GM12878 (cell line): ENCODE measurements around the gene MYO10. TPM values are rescaled to one million over a fixed set of nuclear protein-coding genes. Genes with fewer than 3 reads are reported as not detected.

Experiments used
- ATAC-seq: fragments of 200-7000 bp; cut with Tn5 transposase; 3 replicates; pipeline ENCODE4 v1.9.1; 2020; ENCODE audit warnings: mild to moderate bottlenecking, moderate library complexity
- BruUV-seq: library from RNA; stranded (reverse); fragments of 400-500 nt; replicated peaks from 2 replicates; lab custom pipeline; 2021; lab: Mats Ljungman, UMichigan
- CTCF ChIA-PET: fragments of 300-600 bp; sonication (Branson Sonifier 250); formaldehyde crosslinking; extraction: SDS; loops from one replicate; lab custom pipeline; 2021; ENCODE audit warnings: inconsistent platforms; lab: Yijun Ruan, JAX
- POLR2A ChIA-PET: fragments of 350-600 bp; formaldehyde crosslinking; extraction: SDS; loops from one replicate; lab custom pipeline; 2021; ENCODE audit warnings: inconsistent platforms; lab: Charles Lee
- RAD21 ChIA-PET: fragments of 300-600 bp; sonication (Branson Sonifier 250); formaldehyde crosslinking; loops from one replicate; lab custom pipeline; 2023; ENCODE audit warnings: antibody characterized with exemption; ENCODE audit not compliant: unreplicated experiment; lab: Charles Lee
- SMC1A ChIA-PET: fragments of 300-600 bp; sonication (Branson Sonifier 250); formaldehyde crosslinking; loops from one replicate; lab custom pipeline; 2023; ENCODE audit not compliant: unreplicated experiment, uncharacterized antibody; lab: Charles Lee
- DNase-seq: peaks from one replicate; pipeline ENCODE4 v3.0.0-alpha.2; 2011; ENCODE audit warnings: low read depth, low spot score
- FAIRE-seq: peaks from 3 replicates; lab custom pipeline; 2011; peaks lifted over from hg19 to GRCh38; lab: Jason Lieb, UNC
- H2AFZ ChIP-seq: 2 replicates; pipeline ENCODE4 v1.6.0; 2011; ENCODE audit warnings: low read depth, low read length, control low read depth; ENCODE audit not compliant: control insufficient read depth
- H3K27ac ChIP-seq: 2 replicates; pipeline ENCODE4 v1.5.1; 2011; ENCODE audit warnings: control low read depth; ENCODE audit not compliant: control insufficient read depth, insufficient read depth
- H3K27me3 ChIP-seq, 2 experiments: replicated peaks in 1 of 2; 2 replicates each; pipeline versions ENCODE4 v1.6.0 to v1.6.1; 2011; ENCODE audit warnings: low read length in 1 of 2; ENCODE audit not compliant: control insufficient read depth in 2 of 2, insufficient read depth in 2 of 2
- H3K36me3 ChIP-seq, 2 experiments: 2 replicates each; pipeline ENCODE4 v1.5.1; 2011; ENCODE audit warnings: low read length in 1 of 2; ENCODE audit not compliant: control insufficient read depth in 2 of 2, insufficient read depth in 2 of 2
- H3K4me1 ChIP-seq: 2 replicates; pipeline ENCODE4 v1.6.1; 2011; ENCODE audit warnings: mild to moderate bottlenecking, low read length, moderate library complexity, mixed read lengths; ENCODE audit not compliant: control insufficient read depth, insufficient read depth
- H3K4me2 ChIP-seq: 2 replicates; pipeline ENCODE4 v1.6.0; 2011; ENCODE audit warnings: control low read depth; ENCODE audit not compliant: control insufficient read depth, insufficient read depth
- H3K4me3 ChIP-seq: fragments of 200-600 bp; sonication (generic); 2 replicates; pipeline ENCODE4 v1.5.1; 2016
- H3K79me2 ChIP-seq: 2 replicates; pipeline ENCODE4 v1.6.0; 2011; ENCODE audit warnings: low read length; ENCODE audit not compliant: control insufficient read depth, insufficient read depth
- H3K9ac ChIP-seq: 2 replicates; pipeline ENCODE4 v1.8.0; 2011; ENCODE audit warnings: low read length, control low read depth, mixed read lengths; ENCODE audit not compliant: control insufficient read depth, insufficient read depth
- H3K9me3 ChIP-seq: replicated peaks from 3 replicates; pipeline ENCODE4 v1.5.1; 2011; ENCODE audit warnings: mild to moderate bottlenecking, low read length; ENCODE audit not compliant: control insufficient read depth, insufficient read depth
- H4K20me1 ChIP-seq: 2 replicates; pipeline ENCODE4 v1.6.0; 2011; ENCODE audit not compliant: control insufficient read depth, insufficient read depth
- CBX5 ChIP-seq: sonication (generic); IDR thresholded peaks from 2 replicates; pipeline ENCODE4 v1.6.1; 2016; ENCODE audit warnings: low read depth, moderate library complexity, mild to moderate bottlenecking, inconsistent platforms
- CHD4 ChIP-seq: fragments of 200-600 bp; sonication (generic); IDR thresholded peaks from 2 replicates; pipeline ENCODE4 v1.6.1; 2016; ENCODE audit warnings: mild to moderate bottlenecking
- FOXK2 ChIP-seq: fragments of 450-650 bp; IDR thresholded peaks from 2 replicates; pipeline ENCODE4 v1.6.1; 2017; ENCODE audit warnings: mild to moderate bottlenecking, moderate library complexity
- IKZF1 ChIP-seq: fragments of 450-650 bp; conservative IDR thresholded peaks from 2 replicates; pipeline ENCODE4 v1.6.1; 2017; ENCODE audit warnings: antibody characterized with exemption, mild to moderate bottlenecking
- NR2F1 ChIP-seq: fragments of 450-650 bp; conservative IDR thresholded peaks from 2 replicates; pipeline ENCODE4 v1.6.1; 2017; ENCODE audit warnings: mild to moderate bottlenecking
- POU2F2 ChIP-seq: IDR thresholded peaks from 3 replicates; pipeline ENCODE4 v1.6.1; 2011; ENCODE audit warnings: low read depth, mild to moderate bottlenecking, low read length, borderline replicate concordance
- RAD21 ChIP-seq: IDR thresholded peaks from 2 replicates; pipeline ENCODE4 v1.6.1; 2011; ENCODE audit warnings: mild to moderate bottlenecking, low read depth, low read length, moderate library complexity; ENCODE audit not compliant: insufficient read depth
- STAT3 ChIP-seq: IDR thresholded peaks from 2 replicates; pipeline ENCODE4 v1.6.1; 2011; ENCODE audit warnings: low read depth, low read length, improper control_type of control experiment
- ZNF24 ChIP-seq: fragments of 450-650 bp; IDR thresholded peaks from 2 replicates; pipeline ENCODE4 v1.6.1; 2017; ENCODE audit warnings: antibody characterized with exemption, mild to moderate bottlenecking
- ZZZ3 ChIP-seq: IDR thresholded peaks from 2 replicates; pipeline ENCODE4 v1.6.1; 2011; ENCODE audit warnings: low read depth; ENCODE audit not compliant: control insufficient read depth, insufficient read length
- WGBS: methylation state at CpG from one replicate; pipeline ENCODE4 v1.1.6; 2016; ENCODE audit warnings: low lambda C conversion rate; ENCODE audit not compliant: insufficient replicate concordance, insufficient coverage; ENCODE audit errors: missing lambda C conversion rate; 5-methylcytosine and 5-hydroxymethylcytosine counted together
- in situ Hi-C: fragments of 300-500 bp; cut with MboI; formaldehyde crosslinking; loops from 9 replicates; pipeline ENCODE4 v1.14.3; 2018; ENCODE audit warnings: mixed read lengths
- intact Hi-C: fragments of 100-400 bp; cut with micrococcal nuclease; formaldehyde crosslinking; loops from one replicate; pipeline ENCODE4 v1.14.2; 2022; ENCODE audit not compliant: unreplicated experiment
- polyA plus RNA-seq, 11 experiments: library from polyadenylated mRNA; depleted of rRNA in 4 of 11; unstranded in 6 of 11; stranded (reverse) in 5 of 11; fragments of >200 nt; fragmentation: Nextera tagmentation in 4 of 11; fragmentation: Illumina TruSeq in 1 of 11; extraction: Ambion mirVana in 4 of 11; extraction: Trizol in 1 of 11; gene quantifications; 1 replicate in 1 of 11; 2 replicates in 10 of 11; pipeline versions ENCODE4 v1.2.1 to v1.2.3, GENCODE V29; 2011 to 2016; ENCODE audit warnings: inconsistent platforms in 2 of 11, missing spikeins in 2 of 11, low read depth in 1 of 11
- total RNA-seq, 4 experiments: library from RNA; depleted of rRNA in 3 of 4; stranded (reverse); fragments of >200 nt in 3 of 4; fragmentation: Illumina TruSeq in 1 of 4; extraction: Trizol in 1 of 4; gene quantifications; 2 replicates each; pipeline versions ENCODE4 v1.2.1 to v1.2.3, GENCODE V29; 2013 to 2021
- TF ChIP-seq, protein P1 (sequence below): IDR thresholded peaks from 2 replicates; pipeline ENCODE4 v1.6.1; 2012; ENCODE audit warnings: low read length, inconsistent platforms
- TF ChIP-seq, protein P2 (sequence below): IDR thresholded peaks from 2 replicates; pipeline ENCODE4 v1.6.1; 2011; ENCODE audit warnings: low read depth, mild to moderate bottlenecking, low read length, moderate library complexity, borderline replicate concordance; ENCODE audit errors: extremely low read depth
- TF ChIP-seq, protein P3 (sequence below): fragments of 150-350 bp; IDR thresholded peaks from 2 replicates; pipeline ENCODE4 v1.6.1; 2014; ENCODE audit warnings: mild to moderate bottlenecking, low read depth, low read length

MYO10 gene
- total and polyA plus RNA-seq, 10 of the 15 experiments (the other 5 are each of a cell fraction or from before 2014, with no cell fraction given): 0.02 to 0.77 (median 0.17) TPM

DNA sequence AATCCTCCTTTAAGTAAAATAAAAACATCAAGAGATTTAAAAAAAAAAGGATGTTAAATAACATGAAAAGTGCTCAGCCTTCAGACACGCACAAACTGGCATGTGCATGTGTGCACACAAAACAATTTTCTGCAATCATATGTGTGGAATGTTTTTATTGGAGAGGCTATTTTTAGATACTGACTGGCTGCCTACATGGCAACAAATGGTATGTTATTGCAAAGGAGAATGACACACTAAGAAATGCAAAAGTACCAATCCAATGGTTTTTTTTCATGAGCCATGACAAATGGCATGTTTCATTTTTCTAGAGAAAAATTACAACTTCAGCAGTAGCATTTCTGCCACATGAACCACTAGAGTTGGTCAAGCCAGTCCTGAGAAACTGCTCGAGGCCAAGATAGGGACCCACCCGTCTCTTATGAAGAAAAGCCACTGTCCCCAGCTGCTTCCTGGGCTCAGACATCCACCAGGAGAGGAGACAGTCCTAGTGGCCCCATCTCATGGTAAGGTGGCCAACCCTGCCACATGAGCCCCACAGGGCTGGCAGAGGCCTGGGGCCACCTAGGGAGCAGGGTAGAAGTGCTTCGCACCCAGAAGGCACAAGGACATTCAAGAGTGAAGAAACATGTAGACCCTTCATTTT, 116.4 kb downstream of the MYO10 start:
- ATAC-seq (no peak; the same call in 2 of the 3 replicates), FAIRE-seq (no peak)
- no peaks in the 10 kb centered on the region for H4K20me1 ChIP-seq
- no peak overlapping the region for H3K4me2 ChIP-seq
- 45% methylated on average over 4 of the region's 4 CpGs for WGBS
- ChIA-PET CTCF (no interaction called here), SMC1A (no interaction called here)
- no peak overlapping the region for H3K4me3 ChIP-seq
- intact Hi-C loops: no loop called here
- H2AFZ ChIP-seq: no peak overlapping the region
- no peaks in the 10 kb centered on the region for H3K27me3 ChIP-seq
- H3K9me3 ChIP-seq: no peaks in the 10 kb centered on the region
- no TSS peak for BruUV-seq
- no peak for TF ChIP-seq ZNF24
- TF ChIP-seq IKZF1: no peak
- TF ChIP-seq NR2F1: no peak
- TF ChIP-seq CBX5: no peak
- TF ChIP-seq POU2F2: no peak
- TF ChIP-seq STAT3: no peak
- TF ChIP-seq FOXK2: no peak
- TF ChIP-seq, protein P1, sequence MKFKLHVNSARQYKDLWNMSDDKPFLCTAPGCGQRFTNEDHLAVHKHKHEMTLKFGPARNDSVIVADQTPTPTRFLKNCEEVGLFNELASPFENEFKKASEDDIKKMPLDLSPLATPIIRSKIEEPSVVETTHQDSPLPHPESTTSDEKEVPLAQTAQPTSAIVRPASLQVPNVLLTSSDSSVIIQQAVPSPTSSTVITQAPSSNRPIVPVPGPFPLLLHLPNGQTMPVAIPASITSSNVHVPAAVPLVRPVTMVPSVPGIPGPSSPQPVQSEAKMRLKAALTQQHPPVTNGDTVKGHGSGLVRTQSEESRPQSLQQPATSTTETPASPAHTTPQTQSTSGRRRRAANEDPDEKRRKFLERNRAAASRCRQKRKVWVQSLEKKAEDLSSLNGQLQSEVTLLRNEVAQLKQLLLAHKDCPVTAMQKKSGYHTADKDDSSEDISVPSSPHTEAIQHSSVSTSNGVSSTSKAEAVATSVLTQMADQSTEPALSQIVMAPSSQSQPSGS: no peak
- TF ChIP-seq ZZZ3: no peak
- no peak for TF ChIP-seq RAD21
- no peak for TF ChIP-seq CHD4
- TF ChIP-seq, protein P2, sequence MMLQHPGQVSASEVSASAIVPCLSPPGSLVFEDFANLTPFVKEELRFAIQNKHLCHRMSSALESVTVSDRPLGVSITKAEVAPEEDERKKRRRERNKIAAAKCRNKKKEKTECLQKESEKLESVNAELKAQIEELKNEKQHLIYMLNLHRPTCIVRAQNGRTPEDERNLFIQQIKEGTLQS: no peak
- TF ChIP-seq, protein P3, sequence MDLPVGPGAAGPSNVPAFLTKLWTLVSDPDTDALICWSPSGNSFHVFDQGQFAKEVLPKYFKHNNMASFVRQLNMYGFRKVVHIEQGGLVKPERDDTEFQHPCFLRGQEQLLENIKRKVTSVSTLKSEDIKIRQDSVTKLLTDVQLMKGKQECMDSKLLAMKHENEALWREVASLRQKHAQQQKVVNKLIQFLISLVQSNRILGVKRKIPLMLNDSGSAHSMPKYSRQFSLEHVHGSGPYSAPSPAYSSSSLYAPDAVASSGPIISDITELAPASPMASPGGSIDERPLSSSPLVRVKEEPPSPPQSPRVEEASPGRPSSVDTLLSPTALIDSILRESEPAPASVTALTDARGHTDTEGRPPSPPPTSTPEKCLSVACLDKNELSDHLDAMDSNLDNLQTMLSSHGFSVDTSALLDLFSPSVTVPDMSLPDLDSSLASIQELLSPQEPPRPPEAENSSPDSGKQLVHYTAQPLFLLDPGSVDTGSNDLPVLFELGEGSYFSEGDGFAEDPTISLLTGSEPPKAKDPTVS: no peak
- TF ChIP-seq, all 136 proteins: peak for 0
- H3K79me2 ChIP-seq: no peaks in the 10 kb centered on the region
- no peaks in the 10 kb centered on the region for H3K36me3 ChIP-seq
- no peak overlapping the region for H3K9ac ChIP-seq
- in situ Hi-C loops: no loop called here
- DNase-seq: no peak
- ChIA-PET POLR2A (no interaction called here), RAD21 (no interaction called here)
- H3K27ac ChIP-seq: no peak overlapping the region
- no peaks in the 10 kb centered on the region for H3K4me1 ChIP-seq
